NB4 (cell line): ENCODE results near the gene SLCO2A1.

Experiments
- MYC ChIP-seq: IDR thresholded peaks from 2 replicates; pipeline ENCODE4 v1.6.1; 2011; ENCODE audit warnings: low read depth, low read length
- POLR2A ChIP-seq: IDR thresholded peaks from 2 replicates; pipeline ENCODE4 v1.6.1; 2011; ENCODE audit warnings: mild to moderate bottlenecking; ENCODE audit not compliant: insufficient read length; ENCODE audit errors: extremely low read depth
- TF ChIP-seq, protein P1 (sequence below): IDR thresholded peaks from one replicate; pipeline ENCODE4 v1.5.1; 2012; ENCODE audit warnings: low read depth, low read length
- TF ChIP-seq, protein P2 (sequence below): IDR thresholded peaks from 2 replicates; pipeline ENCODE4 v1.6.1; 2011; ENCODE audit warnings: low read depth, low read length

DNA sequence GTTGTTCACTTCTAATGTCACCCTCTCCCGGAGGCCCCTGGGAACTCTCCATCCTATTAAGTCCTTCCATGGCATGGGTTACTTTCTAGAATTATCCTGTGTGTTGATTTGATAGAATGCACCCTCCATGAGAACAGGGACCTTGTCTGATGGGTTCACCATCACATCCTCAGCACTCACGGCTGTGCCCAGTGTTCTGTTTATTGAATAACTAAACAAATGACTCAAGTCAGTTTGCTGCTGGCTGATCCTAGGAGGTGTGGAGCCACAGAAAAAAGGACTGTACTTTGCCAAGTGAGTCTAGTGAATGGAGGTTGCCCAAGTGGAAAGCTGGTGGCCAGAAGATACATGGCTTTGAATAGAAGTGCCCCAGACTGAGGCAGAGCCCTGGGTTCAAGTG, 85.5 kb downstream of the SLCO2A1 start:
- TF ChIP-seq, protein P1, sequence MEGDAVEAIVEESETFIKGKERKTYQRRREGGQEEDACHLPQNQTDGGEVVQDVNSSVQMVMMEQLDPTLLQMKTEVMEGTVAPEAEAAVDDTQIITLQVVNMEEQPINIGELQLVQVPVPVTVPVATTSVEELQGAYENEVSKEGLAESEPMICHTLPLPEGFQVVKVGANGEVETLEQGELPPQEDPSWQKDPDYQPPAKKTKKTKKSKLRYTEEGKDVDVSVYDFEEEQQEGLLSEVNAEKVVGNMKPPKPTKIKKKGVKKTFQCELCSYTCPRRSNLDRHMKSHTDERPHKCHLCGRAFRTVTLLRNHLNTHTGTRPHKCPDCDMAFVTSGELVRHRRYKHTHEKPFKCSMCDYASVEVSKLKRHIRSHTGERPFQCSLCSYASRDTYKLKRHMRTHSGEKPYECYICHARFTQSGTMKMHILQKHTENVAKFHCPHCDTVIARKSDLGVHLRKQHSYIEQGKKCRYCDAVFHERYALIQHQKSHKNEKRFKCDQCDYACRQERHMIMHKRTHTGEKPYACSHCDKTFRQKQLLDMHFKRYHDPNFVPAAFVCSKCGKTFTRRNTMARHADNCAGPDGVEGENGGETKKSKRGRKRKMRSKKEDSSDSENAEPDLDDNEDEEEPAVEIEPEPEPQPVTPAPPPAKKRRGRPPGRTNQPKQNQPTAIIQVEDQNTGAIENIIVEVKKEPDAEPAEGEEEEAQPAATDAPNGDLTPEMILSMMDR, result no peak
- TF ChIP-seq POLR2A, result no peak
- TF ChIP-seq, protein P2, sequence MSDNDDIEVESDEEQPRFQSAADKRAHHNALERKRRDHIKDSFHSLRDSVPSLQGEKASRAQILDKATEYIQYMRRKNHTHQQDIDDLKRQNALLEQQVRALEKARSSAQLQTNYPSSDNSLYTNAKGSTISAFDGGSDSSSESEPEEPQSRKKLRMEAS, result no peak
- no peak for TF ChIP-seq MYC
